Activated CD8-positive, alpha-beta memory T cell treated with anti-CD3 and anti-CD28 coated beads, Interleukin-2, amount 50 U/mL, for 1 hour (primary cell): Measurements from ENCODE around the gene PLPP3.

Experiments
- DNase-seq: peaks from one replicate; pipeline ENCODE4 v3.0.0-alpha.2; 2020; ENCODE audit errors: extremely low read depth

PLPP3 gene

DNA sequence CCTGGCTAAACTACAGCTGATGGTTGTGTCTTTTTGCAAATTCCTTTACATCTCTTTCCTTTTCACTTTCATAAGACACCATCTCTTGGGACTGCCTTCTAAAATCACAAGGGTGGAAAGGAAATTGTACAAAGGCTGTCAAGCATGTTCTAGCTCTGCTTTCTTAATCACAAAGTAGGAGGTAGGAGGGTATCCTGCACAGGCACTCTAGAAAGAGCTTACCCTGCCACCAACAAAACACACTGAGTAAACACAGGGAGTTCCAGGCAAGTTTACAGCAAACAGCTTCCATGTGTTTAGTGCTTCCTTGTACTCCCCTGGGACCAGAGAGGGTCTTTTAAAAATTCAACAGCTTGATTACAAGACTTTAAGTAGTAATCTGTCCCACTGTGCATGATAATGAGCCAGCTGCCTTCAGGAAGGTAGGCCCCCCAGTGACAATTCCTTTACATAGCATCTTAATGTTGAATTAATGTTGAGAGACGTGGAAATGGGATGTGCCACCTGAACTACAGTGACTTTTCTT, 2.4 kb downstream of the PLPP3 start:
- DNase-seq: no peak

DNA sequence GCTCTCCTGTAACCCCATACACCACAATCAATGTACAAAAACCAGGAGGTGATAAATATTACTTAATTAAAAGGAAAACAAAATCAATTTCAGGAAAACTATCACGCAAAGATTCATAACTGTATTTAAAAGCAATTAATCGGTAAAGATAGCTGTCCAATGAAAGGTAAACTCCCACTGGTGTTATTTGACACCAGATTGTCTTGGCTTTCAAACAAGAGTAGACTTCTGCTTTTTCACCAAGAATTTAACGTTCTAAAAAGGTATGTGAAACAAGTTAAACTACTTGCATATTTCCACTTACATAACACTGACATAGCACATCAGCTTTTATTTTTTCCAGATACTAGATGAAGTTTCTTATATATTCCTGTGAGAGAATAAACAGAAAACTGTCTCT, 3.5 kb downstream of the PLPP3 start:
- no peak for DNase-seq

DNA sequence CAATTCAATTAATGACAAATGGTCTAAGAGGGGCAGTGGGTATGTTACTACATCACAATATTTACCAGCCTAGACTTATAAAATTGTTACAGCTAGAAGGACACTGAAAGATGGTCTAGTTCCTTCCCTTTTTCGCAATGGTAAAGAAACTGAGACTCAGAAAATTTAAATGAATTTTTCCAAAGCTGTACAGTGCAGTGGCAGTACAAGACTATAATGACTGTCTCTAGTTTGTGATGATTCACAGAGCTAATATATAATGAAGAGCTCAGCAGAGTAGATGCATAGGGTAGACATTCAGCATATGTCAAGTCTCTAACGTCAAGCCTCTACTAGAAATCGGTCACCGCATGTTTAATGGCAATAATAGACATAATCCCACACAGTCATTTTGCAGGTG, 4.6 kb downstream of the PLPP3 start:
- DNase-seq: no peak

DNA sequence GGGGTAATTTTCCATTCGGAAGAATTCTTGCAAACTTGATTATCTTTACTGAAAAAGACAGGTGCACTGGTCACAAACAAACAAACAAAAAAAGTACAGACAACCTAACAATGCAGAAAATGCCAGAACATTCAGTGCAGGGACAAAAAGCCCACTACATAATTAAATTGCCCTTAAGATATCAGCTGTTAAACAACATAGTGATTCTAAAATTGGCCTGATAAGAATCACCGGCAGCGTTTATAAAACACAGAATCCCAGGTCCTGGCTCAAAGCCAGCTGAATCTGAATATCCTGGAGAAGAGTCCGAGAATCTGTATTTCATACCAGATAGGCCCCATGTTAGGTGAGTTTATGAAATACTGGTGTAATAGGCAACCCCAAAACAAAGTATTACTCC, 6.1 kb downstream of the PLPP3 start:
- DNase-seq: no peak

DNA sequence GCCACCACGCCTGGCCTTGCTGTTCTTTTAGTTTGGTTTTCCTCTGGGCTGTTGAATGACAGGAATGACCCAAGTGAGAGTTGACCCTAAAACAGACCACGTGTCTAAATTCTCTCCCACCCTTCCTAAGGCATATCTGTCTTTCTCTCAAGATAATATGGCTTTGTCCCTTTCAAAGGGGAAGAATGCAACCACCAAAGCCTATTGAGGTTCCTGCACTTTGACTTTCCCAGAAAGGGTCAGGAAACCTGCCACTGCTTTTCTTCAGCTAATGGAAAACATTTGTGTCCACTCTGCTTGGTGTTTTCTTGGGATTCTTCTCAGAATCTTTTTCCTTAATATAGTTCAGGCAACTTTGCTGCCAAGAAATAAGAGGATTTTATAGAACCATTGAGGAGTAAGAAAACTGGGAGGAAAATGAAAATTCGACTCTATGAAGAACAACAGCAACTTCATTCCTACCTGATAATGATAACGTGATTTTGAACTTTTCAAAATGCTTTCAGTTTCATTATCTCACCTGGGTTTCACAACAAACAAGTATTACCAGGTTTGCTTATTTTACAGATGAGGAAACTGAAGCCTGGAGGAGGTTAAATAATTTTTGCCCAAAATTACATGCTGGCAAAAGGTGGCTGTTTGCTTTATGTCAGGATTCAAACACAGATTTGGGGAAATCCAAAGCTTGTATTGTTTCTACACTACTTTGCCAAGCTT, 6.9 kb downstream of the PLPP3 start:
- DNase-seq: no peak

DNA sequence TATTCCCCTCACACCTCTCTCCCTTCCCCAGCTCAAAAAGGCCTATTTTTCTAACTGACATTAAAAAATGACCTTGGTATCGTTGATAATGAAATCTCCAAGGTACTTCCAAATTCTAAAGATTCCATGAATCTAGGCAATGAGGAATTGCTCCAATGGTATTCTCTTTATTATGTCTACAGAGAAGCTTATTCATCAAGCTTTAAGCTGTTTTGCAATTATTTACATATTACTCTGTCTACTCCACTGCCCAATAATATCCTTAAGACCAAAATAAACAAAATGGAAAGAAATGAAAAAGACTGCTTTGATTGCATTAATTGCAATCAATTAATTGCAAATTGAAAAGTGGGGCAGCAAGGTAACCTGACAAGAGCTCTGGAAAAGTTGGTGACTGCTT, 7.9 kb downstream of the PLPP3 start:
- no peak for DNase-seq

DNA sequence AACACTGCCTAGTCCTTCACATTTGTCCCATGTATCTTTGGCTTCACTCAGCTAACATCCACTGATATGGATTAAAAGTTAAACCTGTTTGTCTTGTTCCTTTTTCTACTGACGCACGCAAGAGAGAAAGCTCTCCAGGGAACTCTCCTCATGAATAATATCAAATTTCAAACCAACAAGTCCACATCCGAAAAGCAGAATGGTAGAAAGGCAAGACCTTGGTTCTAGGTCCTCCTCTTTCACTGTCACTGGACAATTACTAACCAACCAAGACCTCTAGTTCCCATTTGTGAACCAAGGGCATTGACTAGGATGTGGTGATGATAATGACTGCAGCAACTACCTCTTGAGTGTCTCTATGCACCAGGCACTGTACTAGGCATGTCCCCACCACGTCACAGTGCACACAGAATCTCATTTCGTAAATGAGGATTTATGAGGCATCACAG, 8.4 kb downstream of the PLPP3 start:
- no peak for DNase-seq

DNA sequence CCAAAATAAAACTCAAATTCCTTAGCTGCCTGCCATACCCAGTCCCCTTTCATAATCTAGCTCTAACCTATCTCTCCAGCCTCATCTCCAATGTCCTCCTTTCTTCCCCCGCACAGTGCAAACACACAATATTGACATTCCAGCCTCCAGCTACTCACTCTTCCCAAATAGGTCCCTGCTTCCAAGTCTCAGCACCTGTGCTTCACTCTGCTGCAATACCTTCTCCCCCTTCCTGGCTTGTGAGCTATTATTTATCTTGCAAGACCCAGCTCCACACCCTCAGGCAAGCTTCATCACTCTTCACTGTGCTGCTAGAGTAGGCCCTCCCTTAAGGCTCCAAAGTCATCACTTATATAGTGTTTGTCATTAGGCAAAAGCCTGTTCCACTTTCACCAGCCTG, 9.7 kb downstream of the PLPP3 start:
- DNase-seq: no peak

DNA sequence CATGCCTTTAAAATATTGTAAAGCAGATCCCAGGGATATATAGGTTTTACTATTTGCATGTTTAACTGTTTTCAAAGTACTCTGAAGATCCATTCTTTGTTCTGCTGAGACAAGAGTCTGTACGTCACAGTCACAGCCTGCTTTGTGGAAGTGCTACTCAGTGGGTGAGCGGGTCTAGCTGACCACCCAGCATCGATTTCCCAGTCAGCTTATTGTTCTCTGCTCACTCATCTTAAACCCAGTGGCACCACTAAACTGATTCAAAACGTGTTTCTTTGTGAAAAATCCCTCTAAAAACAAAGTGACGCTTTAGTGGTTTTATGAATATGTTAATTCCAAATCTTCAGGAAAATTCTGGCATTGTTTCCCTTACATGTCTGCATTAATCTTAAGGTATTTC, 12.4 kb downstream of the PLPP3 start:
- DNase-seq: no peak

DNA sequence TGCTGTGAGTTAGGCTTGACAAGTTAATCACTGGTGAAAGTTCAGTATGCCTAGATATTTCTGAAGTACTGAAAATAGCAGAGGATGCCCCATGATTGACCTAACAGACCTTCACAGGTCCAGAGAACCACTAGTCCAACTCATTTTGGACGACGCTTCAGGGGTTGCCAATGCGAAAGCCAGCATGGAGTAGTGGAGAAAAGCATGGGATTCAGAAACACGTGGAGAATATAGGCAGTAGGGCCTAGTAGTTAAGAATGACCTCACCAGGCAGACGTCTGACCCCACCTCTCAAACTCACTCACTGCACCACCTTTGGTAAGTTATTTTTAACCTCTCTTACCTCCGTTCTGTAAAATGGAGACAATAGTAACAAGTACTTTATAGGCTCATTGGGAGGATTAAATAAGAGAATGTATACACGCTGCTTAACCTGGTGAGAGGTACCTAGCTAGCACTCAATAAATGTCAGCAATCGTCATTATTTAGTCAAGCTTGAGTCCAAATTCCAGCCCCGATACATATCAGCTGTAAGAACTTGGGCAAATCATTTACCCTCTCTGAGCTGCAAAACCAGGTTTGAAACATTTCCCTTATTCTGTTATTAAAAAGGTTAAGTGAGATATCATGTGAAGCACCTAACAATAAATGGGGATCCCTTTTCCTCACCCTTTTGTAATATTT, 13.2 kb downstream of the PLPP3 start:
- DNase-seq: no peak

DNA sequence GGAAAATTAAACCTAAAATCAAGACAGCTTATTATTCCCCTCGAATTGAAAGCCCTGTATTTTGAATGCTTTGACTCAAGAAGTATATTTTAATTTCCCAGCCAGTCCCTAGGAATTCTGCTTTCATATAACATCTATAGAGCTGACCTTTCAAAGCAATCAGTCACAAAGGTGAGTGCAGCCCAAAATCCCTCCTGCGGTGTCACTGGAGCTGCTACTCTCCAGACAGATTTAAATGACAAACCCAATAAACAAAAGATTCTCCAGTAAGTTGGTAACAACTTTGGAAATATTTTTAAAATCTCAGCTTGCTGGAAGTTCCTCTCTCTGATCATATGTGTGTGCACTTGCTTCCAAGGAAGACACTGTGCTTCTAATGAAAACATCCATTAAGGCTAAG, 14.7 kb downstream of the PLPP3 start:
- DNase-seq: no peak

DNA sequence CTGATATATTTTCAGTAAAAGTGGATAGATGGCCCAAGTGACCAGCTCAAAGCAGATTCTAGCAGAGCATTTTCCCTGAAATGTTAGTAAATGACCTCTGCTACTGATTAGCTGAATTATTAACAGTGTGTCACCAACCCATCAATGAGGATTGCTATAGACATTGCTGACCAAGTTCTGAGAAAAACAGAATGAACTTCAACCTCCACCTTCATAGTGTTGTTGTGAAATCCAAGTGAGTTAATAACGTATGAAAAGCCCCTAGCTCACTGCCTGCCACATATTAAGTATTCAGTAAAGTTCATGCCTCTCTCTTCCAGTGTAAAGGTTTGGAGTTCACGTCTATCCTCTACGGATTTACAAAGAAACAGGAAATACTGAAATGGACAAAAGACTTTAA, 15.8 kb downstream of the PLPP3 start:
- no peak for DNase-seq

DNA sequence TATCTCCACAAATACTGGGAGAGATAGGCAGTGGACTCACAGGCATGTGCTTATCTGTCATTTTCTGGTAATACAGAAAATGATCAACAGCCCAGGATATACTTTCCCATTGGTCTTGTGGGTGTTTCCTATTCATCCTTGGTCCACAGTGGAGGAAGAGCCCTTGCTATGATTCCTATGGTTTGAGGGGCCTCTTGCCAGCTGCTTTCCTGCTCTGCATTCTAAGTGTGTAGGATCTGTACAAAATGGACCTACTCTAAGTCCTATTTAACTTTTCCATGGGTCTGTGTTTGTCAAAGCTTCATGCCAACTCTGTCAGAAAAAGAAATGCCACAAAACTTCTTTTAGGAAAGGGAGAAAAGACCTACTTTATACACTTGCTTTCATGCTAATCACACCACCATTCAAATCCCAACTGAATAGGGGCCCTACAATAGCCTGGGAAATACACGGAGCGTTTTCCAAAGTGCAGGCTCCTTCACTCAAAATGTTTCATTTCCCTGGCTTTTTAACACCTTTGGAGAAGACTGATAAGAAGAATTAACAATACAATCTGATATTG, 16.4 kb downstream of the PLPP3 start:
- no peak for DNase-seq

DNA sequence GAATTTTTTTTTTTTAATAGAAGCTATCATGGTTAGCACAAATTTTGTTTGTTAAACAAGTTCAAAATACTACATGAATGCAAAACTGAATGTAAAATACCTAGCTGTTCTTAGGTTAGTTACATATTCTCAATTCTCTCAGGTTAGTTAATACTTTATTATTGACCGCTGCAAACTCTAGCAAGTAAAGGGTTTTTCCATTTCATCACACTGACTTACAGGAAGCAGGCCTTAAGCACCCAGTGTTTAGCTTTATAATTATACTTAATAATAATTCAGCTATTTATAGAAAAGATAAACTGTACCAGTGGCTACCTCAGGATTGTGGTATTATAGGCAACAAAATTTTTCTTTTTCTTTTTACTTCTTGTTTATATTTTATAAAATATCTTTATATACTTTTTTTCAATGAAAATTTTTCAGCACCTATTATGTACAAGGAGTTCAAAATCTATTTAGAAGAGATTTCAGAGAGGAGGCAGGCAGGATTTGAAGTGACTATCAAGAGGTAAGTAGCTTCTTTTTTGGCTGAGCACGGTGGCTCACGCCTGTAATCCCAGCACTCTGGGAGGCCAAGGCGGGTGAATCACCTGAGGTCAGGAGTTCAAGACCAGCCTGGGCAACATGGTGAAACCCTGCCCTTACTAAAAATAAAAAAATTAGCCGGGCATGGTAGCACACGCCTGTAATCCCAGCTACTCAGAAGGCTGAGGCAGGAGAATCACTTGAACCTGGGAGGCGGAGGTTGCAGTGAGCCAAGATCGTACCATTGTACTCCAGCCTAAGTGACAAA, 17.9 kb downstream of the PLPP3 start:
- no peak for DNase-seq

DNA sequence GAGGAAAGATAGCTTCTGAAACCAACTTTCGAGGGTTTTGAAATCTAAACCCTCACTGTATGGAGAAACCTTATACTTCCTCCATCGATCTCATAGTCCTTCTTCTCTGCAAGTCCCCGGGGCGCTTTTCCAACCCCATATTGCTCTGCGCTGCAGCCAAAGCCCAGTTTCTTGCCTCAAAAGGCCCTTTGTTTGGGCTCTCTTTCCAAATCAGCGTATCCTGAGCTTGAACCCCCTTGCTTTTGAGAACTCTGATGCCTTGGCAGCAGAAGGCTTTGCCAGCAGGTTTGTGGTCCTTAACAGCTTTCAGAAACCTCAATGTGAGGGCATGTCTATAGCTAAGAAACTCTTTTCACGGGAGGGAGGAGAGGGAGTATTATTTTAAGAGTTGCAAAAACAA, 21.6 kb downstream of the PLPP3 start:
- DNase-seq: no peak

DNA sequence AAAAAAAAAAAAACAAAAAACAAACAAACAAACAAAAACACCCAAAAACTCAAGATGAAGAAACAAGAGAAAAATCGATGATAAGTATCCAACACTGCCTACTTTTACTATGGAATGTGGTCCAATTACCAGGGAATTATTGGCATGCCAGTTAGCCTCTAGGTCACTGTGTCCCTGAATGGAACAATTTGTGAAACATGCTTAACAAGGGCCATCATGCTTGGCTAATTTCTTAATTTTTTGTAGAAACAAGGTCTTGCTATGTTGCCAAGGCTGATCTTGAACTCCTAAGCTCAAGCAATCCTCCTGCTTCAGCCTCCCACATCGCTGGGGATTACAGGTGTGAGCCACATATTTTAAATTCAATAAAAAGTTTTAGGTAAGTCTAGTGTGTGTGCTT, 23.9 kb downstream of the PLPP3 start:
- DNase-seq: no peak

DNA sequence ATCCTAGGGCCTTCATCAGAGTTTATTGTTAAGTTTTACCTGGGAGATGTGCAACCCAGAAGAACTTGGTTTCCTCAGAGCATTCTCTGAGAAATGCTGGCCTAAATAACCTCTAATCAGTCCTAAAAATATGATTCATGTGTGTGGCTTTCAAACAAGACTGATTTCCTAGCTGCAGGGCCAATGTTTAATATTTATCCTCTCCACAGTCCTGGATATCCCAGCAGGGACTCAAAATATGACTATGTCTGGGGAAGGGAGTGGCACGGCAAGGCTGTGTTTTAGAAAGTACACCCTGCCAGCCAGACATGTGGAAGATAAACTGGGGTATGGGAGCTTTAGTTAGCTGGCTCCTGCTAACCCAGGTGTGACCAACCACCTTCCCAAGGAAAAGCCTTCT, 26.3 kb downstream of the PLPP3 start:
- no peak for DNase-seq

DNA sequence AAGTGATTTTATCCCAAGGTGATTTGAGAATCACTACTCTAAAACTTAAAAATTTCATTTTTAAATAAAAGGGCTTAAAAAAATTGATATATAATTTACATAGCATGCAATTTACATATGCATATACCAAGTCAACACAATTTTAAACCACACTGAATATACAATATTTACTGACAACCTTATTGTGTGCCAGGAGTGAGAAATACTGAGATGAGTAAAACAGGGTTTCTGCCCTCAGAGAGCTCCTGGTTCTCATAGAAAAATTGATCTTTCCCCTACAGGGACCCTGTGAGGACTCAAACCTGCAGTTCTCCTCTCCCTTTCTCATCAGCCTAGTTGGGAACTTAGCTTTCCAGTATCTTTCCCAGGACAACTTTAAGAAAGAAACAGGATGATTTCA, 27.0 kb downstream of the PLPP3 start:
- DNase-seq: no peak

DNA sequence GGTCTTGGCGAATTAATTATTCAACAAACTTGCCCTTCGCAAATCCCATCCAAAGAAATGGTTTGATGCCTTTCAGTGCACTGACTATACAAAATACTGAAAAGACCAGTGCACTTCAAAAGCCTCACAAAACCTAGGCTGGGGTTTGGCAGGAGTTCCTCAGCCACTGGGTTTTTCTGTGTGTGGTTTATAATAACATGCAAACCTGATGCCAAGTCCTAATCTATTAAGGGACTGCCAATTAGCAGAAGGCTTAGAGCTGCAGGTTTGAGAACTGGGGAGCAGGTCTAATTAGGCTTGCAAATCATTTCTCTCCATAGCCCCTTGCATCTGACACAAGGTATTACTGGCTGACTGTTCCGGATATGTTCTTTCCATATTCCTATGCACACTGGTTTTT, 27.7 kb downstream of the PLPP3 start:
- no peak for DNase-seq

DNA sequence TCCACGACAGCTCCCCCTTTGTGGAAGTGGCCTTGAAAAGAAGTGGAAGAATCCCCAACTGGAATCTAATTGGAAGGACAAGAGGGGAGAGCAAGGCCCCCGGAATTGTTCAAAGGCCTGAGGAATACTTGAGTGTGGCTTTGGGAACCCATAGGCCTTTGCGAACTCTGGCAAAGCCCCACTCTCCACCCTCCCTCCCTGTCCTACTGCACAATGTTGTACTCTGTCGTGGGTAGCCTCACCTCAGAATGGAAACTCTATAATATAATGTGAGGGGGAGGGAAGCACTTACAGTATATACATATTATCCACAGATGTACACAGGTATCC, 28.5 kb downstream of the PLPP3 start:
- DNase-seq: no peak

DNA sequence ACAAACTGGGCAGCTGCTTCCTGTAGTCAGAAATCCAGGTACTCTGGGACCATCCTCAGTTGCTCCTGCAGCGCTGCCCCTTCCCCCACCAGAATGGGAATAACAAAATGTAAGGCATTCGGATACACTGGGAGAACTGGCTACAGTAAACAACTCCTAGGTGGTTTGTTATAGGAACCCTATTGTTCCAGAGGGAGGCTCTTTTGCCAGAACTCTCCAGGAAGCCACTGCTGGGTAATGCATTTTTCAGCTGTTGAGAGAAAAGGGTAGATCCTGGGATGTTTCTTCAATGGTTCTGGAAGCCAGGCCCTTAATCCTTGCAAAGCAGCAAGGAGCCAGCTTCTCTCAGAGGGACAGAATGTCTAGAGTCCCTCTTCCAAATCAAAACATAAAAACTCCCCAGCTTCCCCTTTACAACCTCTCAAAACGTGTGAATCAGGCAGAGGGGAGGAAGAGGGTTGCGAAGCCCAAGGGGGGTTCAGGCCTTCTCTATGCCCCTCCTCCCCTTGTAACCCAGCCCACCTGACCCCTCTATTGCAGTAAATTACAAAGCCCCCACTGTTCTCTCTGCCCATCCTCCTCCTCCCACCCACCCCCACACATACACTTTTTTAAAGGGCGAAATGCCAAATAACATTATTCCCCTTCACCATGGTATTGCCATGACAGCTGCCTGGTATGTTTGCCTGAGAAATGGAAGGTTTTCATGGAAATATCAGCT, 29.1 kb downstream of the PLPP3 start:
- DNase-seq: no peak

DNA sequence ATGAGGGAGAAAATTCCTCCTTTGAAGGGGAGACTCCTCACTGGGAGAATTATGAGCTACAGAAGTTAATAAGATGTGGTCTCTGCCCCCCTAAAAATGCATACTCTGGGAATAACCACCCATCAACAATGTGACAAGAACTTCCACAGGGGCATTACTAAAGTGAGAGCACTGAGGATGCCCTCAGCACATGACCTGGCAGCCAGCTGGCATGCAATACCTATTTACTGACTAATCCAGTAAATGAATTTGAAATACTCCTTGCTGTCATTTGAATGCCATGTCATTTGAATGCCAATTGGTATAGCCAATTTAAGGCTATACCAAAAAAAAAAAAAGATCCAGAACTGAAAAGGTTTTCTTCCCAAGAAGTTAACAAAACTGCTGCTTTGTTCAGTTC, 30.8 kb downstream of the PLPP3 start:
- DNase-seq: no peak
